K562 treated with DMSO at 1 percent for 24 hours (cell line): Measurements from ENCODE around the gene KRTAP4-1. TPM values are rescaled to one million over a fixed set of nuclear protein-coding genes. Genes with fewer than 3 reads are reported as not detected.

Experiments
- total RNA-seq: library from RNA; unstranded; fragments of 300-600 nt; gene quantifications from 2 replicates; pipeline ENCODE4 v1.2.3, GENCODE V29; 2022; ENCODE audit warnings: low read depth; ENCODE audit not compliant: insufficient read depth

Gene KRTAP4-1
- total RNA-seq: not detected in 2 replicates

GRCh38 chr17:41184480-41184961, at the start of gene KRTAP4-1:
KRTAP4-1 (minus strand) TSS chr17:41184911; CDS start chr17:41184854, 57 bp downstream.

GRCh38 chr17:41232399-41233105, 47.8 kb upstream of the KRTAP4-1 start, which contains the start of gene KRTAP9-3:
KRTAP9-3 (plus strand) TSS chr17:41232449; CDS start chr17:41232502, 53 bp downstream.

GRCh38 chr17:41226598-41227095, 41.9 kb upstream of the KRTAP4-1 start, which contains the start of gene KRTAP9-2:
KRTAP9-2 (plus strand) TSS chr17:41226648; CDS start chr17:41226655, 7 bp downstream.

GRCh38 chr17:41189837-41190318, 5.2 kb upstream of the KRTAP4-1 start, which contains the start of gene KRTAP9-1:
KRTAP9-1 (plus strand) TSS chr17:41189887; CDS start chr17:41189887, 0 bp downstream.

GRCh38 chr17:41177727-41178271, 6.9 kb downstream of the KRTAP4-1 start, which contains the start of gene KRTAP4-2:
KRTAP4-2 (minus strand) TSS chr17:41178221; CDS start chr17:41178164, 57 bp downstream.

GRCh38 chr17:41168121-41168520, 16.6 kb downstream of the KRTAP4-1 start, which contains the start of gene KRTAP4-3:
KRTAP4-3 (minus strand) TSS chr17:41168221; CDS start chr17:41168172, 49 bp downstream.

GRCh38 chr17:41160648-41161047, 24.1 kb downstream of the KRTAP4-1 start, which contains the start of gene KRTAP4-4:
KRTAP4-4 (minus strand) TSS chr17:41160748; CDS start chr17:41160691, 57 bp downstream.

GRCh38 chr17:41149652-41149985, 35.1 kb downstream of the KRTAP4-1 start, which contains the start of gene KRTAP4-5:
KRTAP4-5 (minus strand) TSS chr17:41149825; CDS start chr17:41149767, 58 bp downstream.

GRCh38 chr17:41140360-41141131, 44.2 kb downstream of the KRTAP4-1 start, which contains the start of gene KRTAP4-6:
KRTAP4-6 (minus strand) TSS chr17:41140544; CDS start chr17:41140487, 57 bp downstream.

Other genes with a start within 250 kb of the KRTAP4-1 start
- not detected in 2 replicates for gene KRT23, start 247.3 kb downstream of the KRTAP4-1 start, total RNA-seq
- gene KRT39, start 218.0 kb downstream of the KRTAP4-1 start, total RNA-seq: not detected in 2 replicates
- not detected in 2 replicates for gene KRT40, start 200.6 kb downstream of the KRTAP4-1 start, total RNA-seq
- gene KRTAP3-3, start 190.7 kb downstream of the KRTAP4-1 start, total RNA-seq: not detected in 2 replicates
- gene KRTAP3-2, start 185.0 kb downstream of the KRTAP4-1 start, total RNA-seq: not detected in 2 replicates
- gene KRTAP3-1, start 175.8 kb downstream of the KRTAP4-1 start, total RNA-seq: not detected in 2 replicates
- not detected in 2 replicates for gene KRTAP1-5, start 157.7 kb downstream of the KRTAP4-1 start, total RNA-seq
- gene KRTAP1-4, start 154.7 kb downstream of the KRTAP4-1 start, total RNA-seq: not detected in 2 replicates
- not detected in 2 replicates for gene KRTAP1-3, start 150.0 kb downstream of the KRTAP4-1 start, total RNA-seq
- not detected in 2 replicates for gene KRTAP1-1, start 143.5 kb downstream of the KRTAP4-1 start, total RNA-seq
- not detected in 2 replicates for gene KRTAP2-1, start 137.6 kb downstream of the KRTAP4-1 start, total RNA-seq
- gene KRTAP2-2, start 129.7 kb downstream of the KRTAP4-1 start, total RNA-seq: not detected in 2 replicates
- not detected in 2 replicates for gene KRTAP2-3, start 124.8 kb downstream of the KRTAP4-1 start, total RNA-seq
- not detected in 2 replicates for gene KRTAP2-4, start 119.0 kb downstream of the KRTAP4-1 start, total RNA-seq
- not detected in 2 replicates for gene KRTAP4-7, start 100.8 kb downstream of the KRTAP4-1 start, total RNA-seq
- gene KRTAP4-8, start 86.8 kb downstream of the KRTAP4-1 start, total RNA-seq: not detected in 2 replicates
- gene KRTAP4-16, start 82.7 kb downstream of the KRTAP4-1 start, total RNA-seq: not detected in 2 replicates
- not detected in 2 replicates for gene KRTAP4-9, start 79.5 kb downstream of the KRTAP4-1 start, total RNA-seq
- gene KRTAP4-11, start 66.5 kb downstream of the KRTAP4-1 start, total RNA-seq: not detected in 2 replicates
- gene KRTAP4-12, start 60.7 kb downstream of the KRTAP4-1 start, total RNA-seq: not detected in 2 replicates
- not detected in 2 replicates for gene KRTAP4-6, start 44.4 kb downstream of the KRTAP4-1 start, total RNA-seq
- not detected in 2 replicates for gene KRTAP4-5, start 35.1 kb downstream of the KRTAP4-1 start, total RNA-seq
- not detected in 2 replicates for gene KRTAP4-4, start 24.2 kb downstream of the KRTAP4-1 start, total RNA-seq
- gene KRTAP4-3, start 16.7 kb downstream of the KRTAP4-1 start, total RNA-seq: not detected in 2 replicates
- not detected in 2 replicates for gene KRTAP4-2, start 6.7 kb downstream of the KRTAP4-1 start, total RNA-seq
- gene KRTAP9-1, start 5.0 kb upstream of the KRTAP4-1 start, total RNA-seq: not detected in 2 replicates
- gene KRTAP9-2, start 41.7 kb upstream of the KRTAP4-1 start, total RNA-seq: not detected in 2 replicates
- not detected in 2 replicates for gene KRTAP9-3, start 47.5 kb upstream of the KRTAP4-1 start, total RNA-seq
- not detected in 2 replicates for gene KRTAP9-8, start 53.1 kb upstream of the KRTAP4-1 start, total RNA-seq
- not detected in 2 replicates for gene KRTAP9-4, start 64.8 kb upstream of the KRTAP4-1 start, total RNA-seq
- not detected in 2 replicates for gene KRTAP9-9, start 70.5 kb upstream of the KRTAP4-1 start, total RNA-seq
- gene KRTAP9-6, start 80.5 kb upstream of the KRTAP4-1 start, total RNA-seq: not detected in 2 replicates
- gene KRTAP9-7, start 90.8 kb upstream of the KRTAP4-1 start, total RNA-seq: not detected in 2 replicates
- gene KRTAP29-1, start 117.9 kb upstream of the KRTAP4-1 start, total RNA-seq: not detected in 2 replicates
- not detected in 2 replicates for gene KRTAP16-1, start 124.4 kb upstream of the KRTAP4-1 start, total RNA-seq
- not detected in 2 replicates for gene KRTAP17-1, start 130.8 kb upstream of the KRTAP4-1 start, total RNA-seq
- not detected in 2 replicates for gene KRT33A, start 165.9 kb upstream of the KRTAP4-1 start, total RNA-seq
- not detected in 2 replicates for gene KRT33B, start 184.9 kb upstream of the KRTAP4-1 start, total RNA-seq
- gene KRT34, start 197.4 kb upstream of the KRTAP4-1 start, total RNA-seq: not detected in 2 replicates
- not detected in 2 replicates for gene KRT31, start 212.7 kb upstream of the KRTAP4-1 start, total RNA-seq
- gene KRT37, start 239.7 kb upstream of the KRTAP4-1 start, total RNA-seq: not detected in 2 replicates